Fibroblast of lung (primary cell): ENCODE measurements around the gene RHBDF2.

Source experiments
- CTCF ChIP-seq, 2 donors: IDR thresholded peaks in 1 of 2; conservative IDR thresholded peaks in 1 of 2; 1 replicate in 1 of 2; 2 replicates in 1 of 2; pipeline ENCODE4 v1.5.1; 2011 to 2012; ENCODE audit warnings: low read length in 2 of 2, control low read depth in 1 of 2, inconsistent platforms in 1 of 2, low read depth in 1 of 2, mild to moderate bottlenecking in 1 of 2
- EZH2 ChIP-seq: IDR thresholded peaks from 2 replicates; pipeline ENCODE4 v1.5.1; 2012; ENCODE audit warnings: low read length, control low read depth, mild to moderate bottlenecking; ENCODE audit errors: missing control alignments

- no peak for TF ChIP-seq EZH2
- no peak for TF ChIP-seq CTCF (conservative IDR thresholded peaks at IDR 0.05 in 1 of 2, IDR thresholded peaks at IDR 0.05 in 1 of 2; ENCODE audit: low read depth in 1 of 2, low read length in 2 of 2)
These were observed 44.8 kb upstream of the RHBDF2 start for GRCh38 chr17:76545918-76546555.
